HEK293T (cell line): ENCODE measurements around the gene ACAN.
"Not testable (repeated sequence)": the region's sequence is repeated elsewhere in the genome, so short reads cannot be mapped to it uniquely, and the experiment has no call there.

Experiments used
- CTCF ChIA-PET: fragments of 350-600 bp; formaldehyde crosslinking; extraction: SDS; loops from one replicate; lab custom pipeline; 2021; ENCODE audit warnings: antibody characterized with exemption, inconsistent platforms; lab: Yijun Ruan, JAX
- POLR2A ChIA-PET: fragments of 350-600 bp; formaldehyde crosslinking; extraction: SDS; loops from one replicate; lab custom pipeline; 2020; ENCODE audit warnings: antibody characterized with exemption, inconsistent platforms; lab: Yijun Ruan, JAX
- DNase-seq: peaks from one replicate; pipeline ENCODE4 v3.0.0; 2012; ENCODE audit warnings: mixed read lengths; ENCODE audit errors: extremely low spot score
- ARNT ChIP-seq: fragments of 450-650 bp; IDR thresholded peaks from 2 replicates; pipeline ENCODE4 v1.6.1; 2017; ENCODE audit warnings: mild to moderate bottlenecking
- BHLHE40 ChIP-seq: fragments of 450-650 bp; IDR thresholded peaks from 2 replicates; pipeline ENCODE4 v1.6.1; 2016; ENCODE audit warnings: mild to moderate bottlenecking, moderate library complexity, borderline replicate concordance
- CTBP1 ChIP-seq: fragments of 450-650 bp; IDR thresholded peaks from 2 replicates; pipeline ENCODE4 v1.6.1; 2016; ENCODE audit warnings: borderline replicate concordance
- ELF4 ChIP-seq: fragments of 450-650 bp; IDR thresholded peaks from 2 replicates; pipeline ENCODE4 v1.6.1; 2017; ENCODE audit warnings: antibody characterized with exemption
- FOXA1 ChIP-seq: fragments of 450-650 bp; IDR thresholded peaks from 2 replicates; pipeline ENCODE4 v1.6.1; 2016; ENCODE audit warnings: mild to moderate bottlenecking
- FOXK2 ChIP-seq: fragments of 450-650 bp; IDR thresholded peaks from 2 replicates; pipeline ENCODE4 v1.6.1; 2016; ENCODE audit warnings: mild to moderate bottlenecking
- FOXM1 ChIP-seq: fragments of 450-650 bp; IDR thresholded peaks from 2 replicates; pipeline ENCODE4 v1.6.1; 2017; ENCODE audit warnings: mild to moderate bottlenecking, borderline replicate concordance
- HDGF ChIP-seq: fragments of 450-650 bp; IDR thresholded peaks from 2 replicates; pipeline ENCODE4 v1.6.1; 2017; ENCODE audit warnings: antibody characterized with exemption, borderline replicate concordance
- L3MBTL2 ChIP-seq: fragments of 450-650 bp; conservative IDR thresholded peaks from 2 replicates; pipeline ENCODE4 v1.6.1; 2016; ENCODE audit warnings: mild to moderate bottlenecking
- LEF1 ChIP-seq: fragments of 450-650 bp; IDR thresholded peaks from 2 replicates; pipeline ENCODE4 v1.6.1; 2017; ENCODE audit warnings: mild to moderate bottlenecking, borderline replicate concordance
- NFRKB ChIP-seq: fragments of 450-650 bp; IDR thresholded peaks from 2 replicates; pipeline ENCODE4 v1.6.1; 2016; ENCODE audit warnings: mild to moderate bottlenecking, moderate library complexity
- SP1 ChIP-seq: fragments of 450-650 bp; IDR thresholded peaks from 2 replicates; pipeline ENCODE4 v1.6.1; 2017
- SUZ12 ChIP-seq: fragments of 450-650 bp; IDR thresholded peaks from 2 replicates; pipeline ENCODE4 v1.6.1; 2016; ENCODE audit warnings: mild to moderate bottlenecking
- TARDBP ChIP-seq: fragments of 450-650 bp; IDR thresholded peaks from 2 replicates; pipeline ENCODE4 v1.6.1; 2016
- ZNF384 ChIP-seq: fragments of 450-650 bp; IDR thresholded peaks from 2 replicates; pipeline ENCODE4 v1.6.1; 2016
- TF ChIP-seq, protein P1 (sequence below): fragments of 450-650 bp; IDR thresholded peaks from 2 replicates; pipeline ENCODE4 v1.6.1; 2016

ACAN gene

DNA sequence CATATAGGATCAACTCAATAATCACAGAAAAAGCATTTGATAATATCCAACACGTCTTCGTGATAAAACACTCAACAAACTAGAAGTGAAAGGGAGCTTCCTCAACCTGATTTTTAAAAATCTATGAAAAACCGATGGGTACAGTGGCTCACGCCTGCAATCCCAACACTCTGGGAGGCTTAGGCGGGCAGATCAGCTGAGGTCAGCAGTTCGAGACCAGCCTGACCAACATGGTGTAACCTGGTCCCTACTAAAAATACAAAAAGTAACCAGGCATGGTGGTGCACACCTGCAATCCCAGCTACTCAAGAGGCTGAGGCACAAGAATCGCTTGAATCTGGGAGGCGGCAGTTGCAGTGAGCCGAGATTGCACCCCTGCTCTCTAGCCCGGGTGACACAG, 112.1 kb downstream of the ACAN start:
- no peak for TF ChIP-seq BHLHE40
- TF ChIP-seq SP1: no peak
- no peak for TF ChIP-seq ZNF384
- no peak for TF ChIP-seq ARNT
- no peak for TF ChIP-seq FOXM1
- no peak for TF ChIP-seq CTBP1
- TF ChIP-seq FOXA1: no peak
- TF ChIP-seq HDGF: no peak

DNA sequence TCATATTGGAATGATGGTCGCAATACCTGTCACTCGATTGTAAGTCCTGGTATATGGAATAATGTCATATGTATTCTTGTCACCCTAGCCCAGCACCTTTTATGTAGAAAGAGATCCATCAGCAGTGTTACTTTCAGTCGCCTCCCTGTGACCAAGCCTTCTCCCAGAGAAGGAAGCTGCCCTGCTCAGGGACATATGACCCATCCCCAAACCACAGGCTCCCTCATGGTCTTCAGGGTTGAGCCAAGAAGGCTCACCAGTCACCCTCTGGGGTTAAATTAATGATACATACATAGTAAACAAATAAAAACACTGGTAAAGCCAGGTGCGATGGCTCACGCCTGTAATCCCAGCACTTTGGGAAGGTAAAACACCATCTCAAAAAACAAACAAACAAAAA, 114.5 kb downstream of the ACAN start:
- POLR2A ChIA-PET: no interaction called here
- CTCF ChIA-PET: no interaction called here
- no peak for DNase-seq
- no peak for TF ChIP-seq TARDBP
- TF ChIP-seq FOXM1: no peak
- no peak for TF ChIP-seq NFRKB
- TF ChIP-seq SP1: no peak
- no peak for TF ChIP-seq L3MBTL2
- no peak for TF ChIP-seq FOXA1
- TF ChIP-seq SUZ12: no peak
- TF ChIP-seq, protein P1, sequence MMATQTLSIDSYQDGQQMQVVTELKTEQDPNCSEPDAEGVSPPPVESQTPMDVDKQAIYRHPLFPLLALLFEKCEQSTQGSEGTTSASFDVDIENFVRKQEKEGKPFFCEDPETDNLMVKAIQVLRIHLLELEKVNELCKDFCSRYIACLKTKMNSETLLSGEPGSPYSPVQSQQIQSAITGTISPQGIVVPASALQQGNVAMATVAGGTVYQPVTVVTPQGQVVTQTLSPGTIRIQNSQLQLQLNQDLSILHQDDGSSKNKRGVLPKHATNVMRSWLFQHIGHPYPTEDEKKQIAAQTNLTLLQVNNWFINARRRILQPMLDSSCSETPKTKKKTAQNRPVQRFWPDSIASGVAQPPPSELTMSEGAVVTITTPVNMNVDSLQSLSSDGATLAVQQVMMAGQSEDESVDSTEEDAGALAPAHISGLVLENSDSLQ: no peak
- TF ChIP-seq LEF1: no peak
- TF ChIP-seq HDGF: no peak
- no peak for TF ChIP-seq ELF4
- no peak for TF ChIP-seq BHLHE40
- no peak for TF ChIP-seq ZNF384
- TF ChIP-seq CTBP1: no peak
- no peak for TF ChIP-seq FOXK2
- no peak for TF ChIP-seq ARNT

More for the DNA sequence above, 112.1 kb downstream of the ACAN start:
- ChIA-PET CTCF (interaction anchor here (0.6 to 2.7 kb wide), 2 partner anchors 10 to 20 kb away, joined by 3 to 10 read pairs; no protein-coding TSS in a partner anchor), POLR2A (no interaction called here)
- no peak for DNase-seq

DNA sequence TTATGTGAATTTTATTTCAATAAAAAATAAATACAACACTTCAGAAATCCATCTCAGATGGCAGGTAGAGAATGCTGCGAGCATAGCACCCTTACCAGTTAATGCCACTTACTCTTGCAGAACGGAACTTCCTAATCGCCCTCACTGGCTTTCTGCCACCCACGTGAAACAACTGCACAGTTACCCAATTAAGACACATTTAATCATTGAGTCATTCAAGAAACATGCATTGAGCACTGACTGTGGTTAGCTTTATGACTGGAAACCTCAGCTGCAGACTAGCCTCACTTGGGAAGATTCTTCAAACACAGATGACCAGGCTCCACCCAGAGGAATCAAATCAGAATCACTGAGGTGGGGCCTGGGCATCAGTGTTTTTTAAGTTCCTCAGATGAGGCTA, 115.5 kb downstream of the ACAN start:
- CTCF ChIA-PET: interaction anchor here (2.8 kb wide), 1 partner anchor 14 kb away, joined by 13 read pairs; no protein-coding TSS in a partner anchor
- TF ChIP-seq FOXA1 (no peak), SUZ12 (no peak), BHLHE40 (no peak)
- POLR2A ChIA-PET: no interaction called here
- DNase-seq: no peak

DNA sequence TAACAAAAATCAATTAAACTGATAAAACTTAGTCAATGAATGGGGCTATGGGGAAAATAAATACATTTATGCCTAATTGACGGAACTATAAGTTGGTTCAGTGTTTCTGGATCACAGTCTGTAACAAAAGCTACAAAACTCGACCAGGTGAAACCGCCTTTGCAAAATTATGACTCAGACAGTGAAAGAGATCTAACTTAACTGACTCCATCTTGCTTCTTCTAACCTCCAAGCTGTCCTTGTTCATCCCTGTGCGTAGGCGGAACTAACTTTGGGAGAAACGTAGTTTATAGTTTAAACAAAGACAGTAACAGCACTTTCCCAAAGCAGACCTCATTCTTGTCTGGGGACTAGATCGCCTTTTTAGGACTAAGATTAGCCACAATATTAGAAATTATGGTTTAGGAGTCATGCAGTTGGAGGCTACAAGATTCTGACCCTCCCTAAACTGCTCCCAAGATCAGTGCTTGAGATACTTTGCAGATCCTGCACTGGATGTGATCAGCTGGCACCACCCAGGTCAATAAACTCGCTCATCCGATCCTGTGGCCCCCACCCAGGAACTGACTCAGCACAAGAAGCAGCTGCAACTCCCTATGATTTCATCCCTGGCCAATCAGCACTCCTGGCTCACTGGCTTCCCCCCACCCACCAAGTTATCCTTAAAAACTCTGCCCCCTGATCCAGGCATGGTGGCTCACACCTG, 117.1 kb downstream of the ACAN start:
- ChIA-PET POLR2A (interaction anchor here (0.9 kb wide), 1 partner anchor 8 kb away, joined by 3 read pairs; no protein-coding TSS in a partner anchor), CTCF (interaction anchor here (1.2 to 2.8 kb wide), 2 partner anchors 16 to 17 kb away, joined by 3 to 13 read pairs; no protein-coding TSS in a partner anchor)
- TF ChIP-seq CTBP1 (no peak), FOXA1 (no peak), ZNF384 (no peak), BHLHE40 (no peak), FOXK2 (no peak), SUZ12 (no peak), L3MBTL2 (no peak), SP1 (no peak), TARDBP (no peak), HDGF (no peak), FOXM1 (no peak), ARNT (no peak), NFRKB (no peak), LEF1 (no peak), ELF4 (no peak)
- TF ChIP-seq, protein P1: no peak
- DNase-seq: no peak

DNA sequence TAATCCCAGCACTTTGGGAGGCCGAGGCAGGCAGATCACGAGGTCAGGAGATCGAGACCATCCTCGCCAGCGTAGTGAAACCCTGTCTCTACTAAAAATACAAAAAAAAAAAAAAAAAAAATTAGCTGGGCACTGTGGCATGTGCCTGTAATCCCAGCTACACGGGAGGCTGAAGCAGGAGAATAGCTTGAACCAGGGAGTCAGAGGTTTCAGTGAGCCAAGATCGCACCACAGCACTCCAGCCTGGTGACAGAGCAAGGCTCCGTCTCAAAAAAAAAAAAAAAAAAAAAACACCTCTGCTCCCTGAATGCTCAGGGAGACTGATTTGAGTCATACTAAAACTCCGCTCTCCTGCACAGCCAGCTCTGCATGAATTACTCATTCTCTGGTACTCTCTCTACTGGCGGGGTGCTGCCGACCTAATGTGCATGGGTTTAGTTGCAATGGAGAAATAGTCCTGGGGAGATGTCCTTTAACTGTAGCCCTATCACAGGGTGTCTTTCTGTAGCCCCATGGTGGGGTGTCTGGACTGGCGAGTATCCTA, 117.7 kb downstream of the ACAN start:
- 0 out of 2 replicates have a peak, but pooled peaks have one; percentile 6 for TF ChIP-seq ZNF384
- not testable (repeated sequence) for DNase-seq
- ChIA-PET CTCF (interaction anchor here (1.2 to 2.8 kb wide), 2 partner anchors 16 kb away, joined by 3 to 13 read pairs; no protein-coding TSS in a partner anchor), POLR2A (interaction anchor here (0.9 kb wide), 1 partner anchor 9 kb away, joined by 3 read pairs; no protein-coding TSS in a partner anchor)
